ENCODE data around the gene PTPRD. TPM values are rescaled to one million over a fixed set of nuclear protein-coding genes. Genes with fewer than 3 reads are reported as not detected.

The PTPRD gene
- total and polyA plus RNA-seq, 2 of the 4 experiments (the other 2 are of a cell fraction): 0.07 to 0.18 TPM

DNA sequence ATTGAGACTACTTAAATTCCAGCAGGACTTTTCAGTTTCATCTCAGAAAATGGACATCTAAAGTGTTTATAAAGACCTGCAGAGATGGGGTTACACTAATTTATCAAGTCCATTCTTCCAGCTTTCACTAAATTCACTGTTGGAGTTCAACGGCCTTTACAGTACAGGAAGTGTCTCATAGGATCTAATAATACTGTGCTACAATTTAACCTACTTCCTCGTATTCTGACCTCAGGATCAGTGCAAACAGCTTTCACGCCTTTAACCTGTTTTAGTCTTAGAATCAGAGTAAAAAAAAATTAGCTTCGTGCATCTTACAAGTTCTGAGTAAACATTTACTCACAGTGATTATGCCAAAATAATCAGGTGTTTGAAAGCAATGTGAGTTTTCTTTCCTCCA, 2180.6 kb downstream of the PTPRD start:
- dilution Hi-C loops (cut with HindIII; ENCODE audit: low sequenced_read_pairs, unreplicated experiment): no loop called here
- ATAC-seq (ENCODE audit: low read depth): no peak
- CTCF ChIA-PET: no interaction called here

More for the DNA sequence above, 2180.6 kb downstream of the PTPRD start:
- POLR2A ChIA-PET (ENCODE audit: unreplicated experiment): no interaction called here
- no peak overlapping the region for H3K14ac ChIP-seq (replicated peaks; ENCODE audit: low read depth, low read length)
- TF ChIP-seq MXI1 (IDR thresholded peaks at IDR 0.05; ENCODE audit: borderline replicate concordance, low read depth, low read length): no peak
- TF ChIP-seq MAFK (IDR thresholded peaks at IDR 0.05; ENCODE audit: low read depth, low read length): no peak
- TF ChIP-seq MAZ (IDR thresholded peaks at IDR 0.05; ENCODE audit: borderline replicate concordance, low read depth, low read length): no peak
- TF ChIP-seq USF2 (IDR thresholded peaks at IDR 0.05; ENCODE audit: low read depth, low read length): no peak
- no peak for TF ChIP-seq RCOR1 (IDR thresholded peaks at IDR 0.05; ENCODE audit: insufficient replicate concordance, low read length)
- no peak for TF ChIP-seq FOS (IDR thresholded peaks at IDR 0.05; ENCODE audit: low read depth, low read length)
- TF ChIP-seq BHLHE40 (IDR thresholded peaks at IDR 0.05; ENCODE audit: low read depth, low read length): no peak
- no peak for TF ChIP-seq NFE2L2 (IDR thresholded peaks at IDR 0.05; ENCODE audit: low read depth, low read length)
- TF ChIP-seq, protein P1, sequence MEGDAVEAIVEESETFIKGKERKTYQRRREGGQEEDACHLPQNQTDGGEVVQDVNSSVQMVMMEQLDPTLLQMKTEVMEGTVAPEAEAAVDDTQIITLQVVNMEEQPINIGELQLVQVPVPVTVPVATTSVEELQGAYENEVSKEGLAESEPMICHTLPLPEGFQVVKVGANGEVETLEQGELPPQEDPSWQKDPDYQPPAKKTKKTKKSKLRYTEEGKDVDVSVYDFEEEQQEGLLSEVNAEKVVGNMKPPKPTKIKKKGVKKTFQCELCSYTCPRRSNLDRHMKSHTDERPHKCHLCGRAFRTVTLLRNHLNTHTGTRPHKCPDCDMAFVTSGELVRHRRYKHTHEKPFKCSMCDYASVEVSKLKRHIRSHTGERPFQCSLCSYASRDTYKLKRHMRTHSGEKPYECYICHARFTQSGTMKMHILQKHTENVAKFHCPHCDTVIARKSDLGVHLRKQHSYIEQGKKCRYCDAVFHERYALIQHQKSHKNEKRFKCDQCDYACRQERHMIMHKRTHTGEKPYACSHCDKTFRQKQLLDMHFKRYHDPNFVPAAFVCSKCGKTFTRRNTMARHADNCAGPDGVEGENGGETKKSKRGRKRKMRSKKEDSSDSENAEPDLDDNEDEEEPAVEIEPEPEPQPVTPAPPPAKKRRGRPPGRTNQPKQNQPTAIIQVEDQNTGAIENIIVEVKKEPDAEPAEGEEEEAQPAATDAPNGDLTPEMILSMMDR (conservative IDR thresholded peaks at IDR 0.05; ENCODE audit: low read depth, low read length): no peak
- TF ChIP-seq SMC3 (IDR thresholded peaks at IDR 0.05; ENCODE audit: low read depth, low read length): no peak
- TF ChIP-seq POLR2A (IDR thresholded peaks at IDR 0.05; ENCODE audit: low read depth, low read length): no peak
- no peak for TF ChIP-seq RAD21 (IDR thresholded peaks at IDR 0.05; ENCODE audit: low read length)
- no peak for TF ChIP-seq CHD1 (IDR thresholded peaks at IDR 0.05; ENCODE audit: low read depth, low read length)
- TF ChIP-seq CEBPB (IDR thresholded peaks at IDR 0.05; ENCODE audit: low read depth, low read length): no peak
- H3K23ac ChIP-seq (ENCODE audit: low read depth, low read length): no peak overlapping the region
- no TSS peak for BruUV-seq (replicated peaks)
- no peak overlapping the region for H2BK15ac ChIP-seq (ENCODE audit: low read depth, low read length)
- H3K4me1 ChIP-seq (ENCODE audit: control insufficient read depth, insufficient read depth, low read length): no peaks in the 10 kb centered on the region
- H3K36me3 ChIP-seq (ENCODE audit: control insufficient read depth, insufficient read depth, low read length): no peaks in the 10 kb centered on the region
- no peak overlapping the region for H3K4me2 ChIP-seq (ENCODE audit: low read depth, low read length)
- H2BK120ac ChIP-seq (ENCODE audit: low read depth, low read length): no peak overlapping the region
- H2AK9ac ChIP-seq (replicated peaks; ENCODE audit: low read depth, low read length, poor library complexity): no peak overlapping the region
- H4K8ac ChIP-seq (ENCODE audit: low read depth in 2 of 2, low read length in 2 of 2): no peak overlapping the region
- no peak for DNase-seq
- H2BK20ac ChIP-seq (ENCODE audit: low read depth, low read length): no peak overlapping the region
- peaks cover 2% of the 10 kb centered on the region; the same call in 1 of the 2 replicates for H3K9me3 ChIP-seq (ENCODE audit: control insufficient read depth, insufficient read depth, low read length)
- in situ Hi-C loops (cut with MboI; ENCODE audit: low sequenced_read_pairs) (no loop called here), intact Hi-C loops (cut with micrococcal nuclease) (no loop called here)
- H3K27ac ChIP-seq (ENCODE audit: insufficient read depth, low read length): no peak overlapping the region
- no peaks in the 10 kb centered on the region for H3K9me1 ChIP-seq (ENCODE audit: insufficient read depth, low read length)
- no peak overlapping the region for H2AFZ ChIP-seq (replicated peaks; ENCODE audit: low read length, poor library complexity)
- no peaks in the 10 kb centered on the region for H4K20me1 ChIP-seq (ENCODE audit: insufficient read depth, low read length)
- no peaks in the 10 kb centered on the region for H3K79me1 ChIP-seq (ENCODE audit: low read depth in 1 of 2, low read length in 2 of 2)
- H4K91ac ChIP-seq (ENCODE audit: insufficient read depth, low read depth, low read length): no peak overlapping the region
- no CpG with 5 or more reads among the region's 4 CpGs for WGBS, 2 experiments (ENCODE audit: extremely low coverage in 2 of 2, insufficient read length in 1 of 2)
- no peak overlapping the region for H3K4ac ChIP-seq (ENCODE audit: low read depth, low read length)
- no peak overlapping the region for H3K4me3 ChIP-seq (ENCODE audit: insufficient read depth, low read depth, low read length)
- no peak overlapping the region for H3K56ac ChIP-seq (ENCODE audit: extremely low read depth, insufficient read depth, low read length)
- no peak overlapping the region for H3K18ac ChIP-seq (ENCODE audit: low read depth, low read length)
- no peak overlapping the region for H4K5ac ChIP-seq (ENCODE audit: low read depth, low read length)
- no peak overlapping the region for H2AK5ac ChIP-seq (ENCODE audit: low read depth, low read length)
- no peaks in the 10 kb centered on the region for H3K27me3 ChIP-seq (ENCODE audit: control insufficient read depth, insufficient read depth, low read length)
- H3K9ac ChIP-seq (ENCODE audit: low read depth, low read length): no peak overlapping the region
- no peak overlapping the region for H2BK5ac ChIP-seq (ENCODE audit: low read depth, low read length, poor library complexity, severe bottlenecking)
